ENCODE results near the gene PCDHGA2.
"Not testable (repeated sequence)": the region's sequence is repeated elsewhere in the genome, so short reads cannot be mapped to it uniquely, and the experiment has no call there.

PCDHGA2 gene

DNA sequence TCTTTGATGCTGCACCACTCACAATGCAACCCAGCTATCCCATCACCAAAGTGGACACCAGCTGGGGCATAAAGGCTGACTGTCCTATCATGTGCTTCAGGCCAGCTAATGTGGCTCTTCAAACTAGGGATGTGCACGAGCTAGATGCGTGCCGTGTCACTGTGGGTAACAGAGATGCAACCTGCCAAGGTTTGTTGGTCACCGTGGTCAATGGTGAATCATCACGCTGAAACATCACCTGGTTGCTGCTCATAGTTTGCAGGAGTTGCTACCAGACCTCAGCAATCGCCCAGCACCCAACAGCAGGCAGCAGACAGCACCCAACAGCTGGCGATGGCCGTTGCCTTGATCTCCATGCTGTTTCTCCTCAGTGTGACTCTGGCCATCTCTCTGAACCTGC lies 10.3 kb upstream of the PCDHGA2 start:
- Histone ChIP-seq H3K27me3 (ENCODE audit: control insufficient read depth, insufficient read depth, low read length) (no peaks in the 10 kb centered on the region), H3K36me3 (ENCODE audit: control insufficient read depth, insufficient read depth, low read length) (no peaks in the 10 kb centered on the region), H3K9me3 (ENCODE audit: control insufficient read depth, insufficient read depth, low read length) (peaks cover 10% of the 10 kb centered on the region), H3K9ac (ENCODE audit: low read depth, low read length) (no peak overlapping the region), H3K4me3 (ENCODE audit: low read depth, low read length) (no peak overlapping the region), H3K4me1 (ENCODE audit: control insufficient read depth, insufficient read depth, low read length) (no peaks in the 10 kb centered on the region)

DNA sequence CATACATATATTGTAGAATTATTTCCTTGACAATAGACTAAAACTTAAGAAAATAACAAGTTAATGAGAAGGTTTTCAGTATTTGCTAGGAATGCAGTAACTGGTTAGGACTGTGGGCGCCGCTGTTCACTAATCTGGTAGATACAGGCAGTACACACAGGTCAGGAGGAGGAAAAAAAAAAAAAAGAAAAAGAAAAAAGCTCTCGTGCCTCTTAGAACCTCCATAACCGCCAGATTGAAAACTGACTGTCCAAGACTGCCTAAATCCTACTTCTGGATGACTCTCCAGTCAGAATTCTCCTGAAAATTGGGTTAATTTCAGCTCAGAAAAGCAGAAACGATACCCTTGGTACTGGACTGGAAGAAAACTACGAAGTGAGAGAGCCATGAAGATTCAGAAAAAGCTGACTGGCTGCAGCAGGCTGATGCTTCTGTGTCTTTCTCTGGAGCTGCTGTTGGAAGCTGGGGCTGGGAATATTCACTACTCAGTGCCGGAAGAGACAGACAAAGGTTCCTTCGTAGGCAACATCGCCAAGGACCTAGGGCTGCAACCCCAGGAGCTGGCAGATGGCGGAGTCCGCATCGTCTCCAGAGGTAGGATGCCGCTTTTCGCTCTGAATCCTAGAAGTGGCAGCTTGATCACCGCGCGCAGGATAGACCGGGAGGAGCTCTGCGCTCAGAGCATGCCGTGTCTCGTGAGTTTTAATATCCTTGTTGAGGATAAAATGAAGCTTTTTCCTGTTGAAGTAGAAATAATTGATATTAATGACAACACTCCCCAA lies 8.1 kb upstream of the PCDHGA2 start, which contains the start of gene PCDHGA1:
Gene PCDHGA1, plus strand, starts transcription at position 216 of the 782 bp plus-strand sequence.
- H3K9ac ChIP-seq (ENCODE audit: low read depth, low read length) = no peak within 1 kb of the TSS
- H3K4me1 ChIP-seq (ENCODE audit: control insufficient read depth, insufficient read depth, low read length) = no peaks in the 10 kb centered on the region
- no peak within 1 kb of the TSS for H3K4me3 ChIP-seq (ENCODE audit: low read depth, low read length)
- peaks cover 10% of the 10 kb centered on the region for H3K9me3 ChIP-seq (ENCODE audit: control insufficient read depth, insufficient read depth, low read length)
- no peaks in the 10 kb centered on the region for H3K36me3 ChIP-seq (ENCODE audit: control insufficient read depth, insufficient read depth, low read length)
- H3K27me3 ChIP-seq (ENCODE audit: control insufficient read depth, insufficient read depth, low read length) = no peaks in the 10 kb centered on the region

DNA sequence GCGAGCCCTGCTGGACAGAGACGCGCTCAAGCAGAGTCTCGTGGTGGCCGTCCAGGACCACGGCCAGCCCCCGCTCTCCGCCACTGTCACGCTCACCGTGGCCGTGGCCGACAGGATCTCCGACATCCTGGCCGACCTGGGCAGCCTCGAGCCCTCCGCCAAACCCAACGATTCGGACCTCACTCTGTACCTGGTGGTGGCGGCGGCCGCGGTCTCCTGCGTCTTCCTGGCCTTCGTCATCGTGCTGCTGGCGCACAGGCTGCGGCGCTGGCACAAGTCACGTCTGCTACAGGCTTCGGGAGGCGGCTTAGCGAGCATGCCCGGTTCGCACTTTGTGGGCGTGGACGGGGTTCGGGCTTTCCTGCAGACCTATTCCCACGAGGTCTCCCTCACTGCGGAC lies 6.0 kb upstream of the PCDHGA2 start:
- H3K36me3 ChIP-seq (ENCODE audit: control insufficient read depth, insufficient read depth, low read length); H3K9me3 ChIP-seq (ENCODE audit: control insufficient read depth, insufficient read depth, low read length): not testable (repeated sequence)

DNA sequence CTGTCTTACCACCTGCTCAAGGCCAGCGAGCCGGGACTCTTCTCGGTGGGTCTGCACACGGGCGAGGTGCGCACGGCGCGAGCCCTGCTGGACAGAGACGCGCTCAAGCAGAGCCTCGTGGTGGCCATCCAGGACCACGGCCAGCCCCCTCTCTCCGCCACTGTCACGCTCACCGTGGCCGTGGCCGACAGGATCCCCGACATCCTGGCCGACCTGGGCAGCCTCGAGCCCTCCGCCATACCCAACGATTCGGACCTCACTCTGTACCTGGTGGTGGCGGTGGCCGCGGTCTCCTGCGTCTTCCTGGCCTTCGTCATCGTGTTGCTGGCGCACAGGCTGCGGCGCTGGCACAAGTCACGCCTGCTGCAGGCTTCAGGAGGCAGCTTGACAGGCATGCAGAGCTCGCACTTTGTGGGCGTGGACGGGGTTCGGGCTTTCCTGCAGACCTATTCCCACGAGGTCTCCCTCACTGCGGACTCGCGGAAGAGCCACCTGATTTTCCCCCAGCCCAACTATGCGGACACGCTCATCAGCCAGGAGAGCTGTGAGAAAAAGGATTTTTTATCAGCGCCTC lies 2.3 kb downstream of the PCDHGA2 start:
- not testable (repeated sequence) for H3K9ac ChIP-seq (ENCODE audit: low read depth, low read length); H3K4me1 ChIP-seq (ENCODE audit: control insufficient read depth, insufficient read depth, low read length); H3K27me3 ChIP-seq (ENCODE audit: control insufficient read depth, insufficient read depth, low read length); H3K4me3 ChIP-seq (ENCODE audit: low read depth, low read length); H3K36me3 ChIP-seq (ENCODE audit: control insufficient read depth, insufficient read depth, low read length)
- peaks cover 13% of the 10 kb centered on the region for H3K9me3 ChIP-seq (ENCODE audit: control insufficient read depth, insufficient read depth, low read length)

More for the DNA sequence above, 6.0 kb upstream of the PCDHGA2 start:
- H3K4me1 ChIP-seq (ENCODE audit: control insufficient read depth, insufficient read depth, low read length); H3K4me3 ChIP-seq (ENCODE audit: low read depth, low read length); H3K9ac ChIP-seq (ENCODE audit: low read depth, low read length); H3K27me3 ChIP-seq (ENCODE audit: control insufficient read depth, insufficient read depth, low read length): not testable (repeated sequence)

DNA sequence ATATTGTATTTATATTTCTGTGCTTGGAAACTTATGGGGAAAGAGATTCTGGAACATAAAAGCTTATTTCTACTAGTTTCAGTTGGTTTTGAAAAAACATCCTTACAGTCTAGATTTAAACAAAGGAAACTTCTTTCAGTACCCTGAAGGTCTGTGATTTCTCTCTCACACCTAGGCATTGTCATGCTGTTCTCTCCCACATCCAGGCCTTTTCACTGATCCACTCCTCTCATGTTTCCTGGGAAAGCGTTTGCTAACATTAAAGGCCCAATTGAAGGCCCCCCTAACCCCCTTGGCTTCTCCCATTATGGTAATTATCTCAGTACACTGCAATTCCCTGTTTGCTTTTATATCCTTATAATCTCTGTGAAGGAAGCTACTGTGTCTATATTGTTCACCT lies 4.2 kb downstream of the PCDHGA2 start:
- H3K9me3 ChIP-seq (ENCODE audit: control insufficient read depth, insufficient read depth, low read length) = peaks cover 13% of the 10 kb centered on the region
- no peaks in the 10 kb centered on the region for H3K4me1 ChIP-seq (ENCODE audit: control insufficient read depth, insufficient read depth, low read length)
- H3K27me3 ChIP-seq (ENCODE audit: control insufficient read depth, insufficient read depth, low read length) = no peaks in the 10 kb centered on the region
- no peak overlapping the region for H3K4me3 ChIP-seq (ENCODE audit: low read depth, low read length)
- H3K36me3 ChIP-seq (ENCODE audit: control insufficient read depth, insufficient read depth, low read length) = no peaks in the 10 kb centered on the region
- no peak overlapping the region for H3K9ac ChIP-seq (ENCODE audit: low read depth, low read length)

DNA sequence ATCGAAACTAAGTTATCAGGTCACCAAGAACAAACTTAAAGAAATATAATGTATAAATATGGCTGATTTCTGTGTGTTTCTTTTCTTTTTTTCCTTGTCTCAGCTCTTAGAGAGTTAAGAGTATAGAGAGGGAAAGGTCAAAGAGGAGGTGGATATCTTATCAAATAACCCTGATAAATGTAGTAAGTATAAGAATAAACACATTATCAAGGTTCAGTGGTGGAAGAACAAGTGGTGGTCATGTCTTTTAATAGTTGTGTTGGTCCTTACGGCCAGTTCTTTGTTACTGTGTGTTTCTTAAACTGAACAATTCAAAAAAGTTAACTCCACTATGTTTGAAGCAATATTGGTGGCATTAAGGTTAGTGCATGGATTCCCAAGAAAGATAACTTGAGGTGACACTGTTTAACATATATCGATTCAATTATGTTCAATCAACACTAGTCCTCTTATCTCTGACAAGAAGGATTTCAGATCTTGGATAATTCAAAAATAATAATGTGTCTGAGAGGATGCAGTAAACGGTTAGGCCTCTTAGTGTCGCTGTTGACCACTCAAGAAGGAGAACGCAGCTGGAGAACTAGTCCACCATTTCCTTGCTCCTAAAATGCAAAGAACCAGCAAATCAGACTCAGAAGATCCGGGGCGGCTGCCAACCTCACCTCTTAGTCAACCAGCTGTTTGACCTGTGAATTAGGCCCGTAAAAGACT lies 4.8 kb downstream of the PCDHGA2 start, which contains the start of gene PCDHGA3:
Gene PCDHGA3, plus strand, starts transcription at position 588 of the 711 bp plus-strand sequence. CDS start 205 bp downstream, outside the sequence.
- H3K36me3 ChIP-seq (ENCODE audit: control insufficient read depth, insufficient read depth, low read length) = no peaks in the 10 kb centered on the region
- no peaks in the 10 kb centered on the region for H3K27me3 ChIP-seq (ENCODE audit: control insufficient read depth, insufficient read depth, low read length)
- H3K9ac ChIP-seq (ENCODE audit: low read depth, low read length) = no peak within 1 kb of the TSS
- peaks cover 13% of the 10 kb centered on the region for H3K9me3 ChIP-seq (ENCODE audit: control insufficient read depth, insufficient read depth, low read length)
- H3K4me3 ChIP-seq (ENCODE audit: low read depth, low read length) = no peak within 1 kb of the TSS
- H3K4me1 ChIP-seq (ENCODE audit: control insufficient read depth, insufficient read depth, low read length) = no peaks in the 10 kb centered on the region

DNA sequence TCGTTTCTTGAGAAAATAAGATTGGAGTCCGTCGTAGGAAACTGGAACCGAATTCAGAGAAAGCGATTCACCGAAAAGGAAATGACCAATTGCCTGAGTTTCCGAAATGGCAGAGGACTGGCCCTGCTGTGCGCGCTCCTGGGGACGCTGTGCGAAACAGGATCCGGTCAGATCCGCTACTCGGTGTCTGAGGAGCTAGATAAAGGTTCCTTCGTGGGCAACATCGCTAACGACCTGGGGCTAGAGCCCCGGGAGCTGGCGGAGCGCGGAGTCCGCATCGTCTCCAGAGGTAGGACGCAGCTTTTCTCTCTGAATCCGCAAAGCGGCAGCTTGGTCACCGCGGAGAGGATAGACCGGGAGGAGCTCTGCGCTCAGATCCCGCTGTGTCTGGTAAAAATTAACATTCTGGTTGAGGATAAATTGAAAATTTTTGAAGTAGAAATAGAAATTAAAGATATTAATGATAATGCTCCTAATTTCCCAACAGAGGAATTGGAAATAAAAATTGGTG lies 5.4 kb downstream of the PCDHGA2 start:
- Histone ChIP-seq H3K27me3 (ENCODE audit: control insufficient read depth, insufficient read depth, low read length) (no peaks in the 10 kb centered on the region), H3K36me3 (ENCODE audit: control insufficient read depth, insufficient read depth, low read length) (no peaks in the 10 kb centered on the region), H3K4me1 (ENCODE audit: control insufficient read depth, insufficient read depth, low read length) (no peaks in the 10 kb centered on the region), H3K9ac (ENCODE audit: low read depth, low read length) (no peak overlapping the region), H3K4me3 (ENCODE audit: low read depth, low read length) (no peak overlapping the region), H3K9me3 (ENCODE audit: control insufficient read depth, insufficient read depth, low read length) (peaks cover 13% of the 10 kb centered on the region)

DNA sequence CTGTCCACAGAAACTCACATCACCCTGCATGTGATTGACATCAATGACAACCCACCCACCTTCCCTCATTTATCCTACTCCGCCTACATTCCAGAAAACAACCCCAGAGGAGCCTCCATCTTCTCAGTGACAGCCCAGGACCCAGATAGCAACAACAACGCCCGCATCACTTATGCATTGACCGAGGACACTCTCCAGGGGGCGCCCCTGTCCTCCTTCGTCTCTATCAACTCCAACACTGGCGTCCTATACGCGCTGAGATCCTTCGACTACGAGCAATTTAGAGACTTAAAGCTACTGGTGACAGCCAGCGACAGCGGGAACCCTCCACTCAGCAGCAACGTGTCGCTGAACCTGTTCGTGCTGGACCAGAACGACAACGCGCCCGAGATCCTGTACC lies 6.8 kb downstream of the PCDHGA2 start:
- Histone ChIP-seq H3K4me3 (ENCODE audit: low read depth, low read length) (no peak overlapping the region), H3K27me3 (ENCODE audit: control insufficient read depth, insufficient read depth, low read length) (no peaks in the 10 kb centered on the region), H3K9ac (ENCODE audit: low read depth, low read length) (no peak overlapping the region), H3K4me1 (ENCODE audit: control insufficient read depth, insufficient read depth, low read length) (no peaks in the 10 kb centered on the region), H3K36me3 (ENCODE audit: control insufficient read depth, insufficient read depth, low read length) (no peaks in the 10 kb centered on the region), H3K9me3 (ENCODE audit: control insufficient read depth, insufficient read depth, low read length) (peaks cover 8% of the 10 kb centered on the region)

DNA sequence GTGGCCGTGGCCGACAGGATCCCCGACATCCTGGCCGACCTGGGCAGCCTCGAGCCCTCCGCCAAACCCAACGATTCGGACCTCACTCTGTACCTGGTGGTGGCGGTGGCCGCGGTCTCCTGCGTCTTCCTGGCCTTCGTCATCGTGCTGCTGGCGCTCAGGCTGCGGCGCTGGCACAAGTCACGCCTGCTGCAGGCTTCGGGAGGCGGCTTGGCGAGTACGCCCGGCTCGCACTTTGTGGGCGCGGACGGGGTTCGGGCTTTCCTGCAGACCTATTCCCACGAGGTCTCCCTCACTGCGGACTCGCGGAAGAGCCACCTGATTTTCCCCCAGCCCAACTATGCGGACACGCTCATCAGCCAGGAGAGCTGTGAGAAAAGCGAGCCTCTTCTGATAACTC lies 7.5 kb downstream of the PCDHGA2 start:
- H3K9me3 ChIP-seq (ENCODE audit: control insufficient read depth, insufficient read depth, low read length); H3K27me3 ChIP-seq (ENCODE audit: control insufficient read depth, insufficient read depth, low read length); H3K4me1 ChIP-seq (ENCODE audit: control insufficient read depth, insufficient read depth, low read length); H3K9ac ChIP-seq (ENCODE audit: low read depth, low read length); H3K4me3 ChIP-seq (ENCODE audit: low read depth, low read length); H3K36me3 ChIP-seq (ENCODE audit: control insufficient read depth, insufficient read depth, low read length): not testable (repeated sequence)

DNA sequence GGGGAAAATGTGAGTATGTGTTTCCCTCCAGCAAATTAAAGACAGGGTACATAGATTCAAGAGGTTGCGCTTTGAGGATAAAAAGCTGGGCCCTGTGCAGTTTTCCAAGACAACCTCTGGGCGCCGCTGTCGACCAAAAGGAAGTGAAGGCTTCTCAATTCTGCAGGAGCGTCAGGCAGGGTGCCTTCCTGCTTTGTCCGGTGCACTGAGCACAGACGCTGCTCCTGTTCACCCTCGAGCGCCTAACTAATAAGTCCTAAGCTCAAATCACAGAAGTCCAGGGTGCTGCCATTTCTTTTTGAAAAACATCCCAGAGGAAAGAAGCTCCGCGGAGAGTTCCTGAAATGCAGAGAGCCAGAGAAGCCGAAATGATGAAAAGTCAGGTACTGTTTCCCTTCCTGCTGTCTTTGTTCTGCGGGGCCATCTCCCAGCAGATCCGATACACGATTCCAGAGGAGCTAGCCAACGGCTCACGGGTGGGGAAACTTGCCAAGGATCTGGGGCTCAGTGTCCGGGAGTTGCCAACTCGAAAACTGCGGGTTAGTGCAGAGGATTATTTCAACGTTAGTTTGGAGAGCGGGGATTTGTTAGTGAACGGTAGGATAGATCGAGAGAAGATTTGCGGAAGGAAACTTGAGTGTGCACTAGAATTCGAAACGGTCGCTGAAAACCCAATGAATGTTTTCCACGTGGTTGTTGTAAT lies 11.5 kb downstream of the PCDHGA2 start, which contains the start of gene PCDHGB1:
Gene PCDHGB1, plus strand, starts transcription at position 183 of the 703 bp plus-strand sequence. Its CDS starts 162 bp downstream, at position 345.
- peak within 1 kb of the TSS; percentile 37 for H3K9ac ChIP-seq (ENCODE audit: low read depth, low read length)

DNA sequence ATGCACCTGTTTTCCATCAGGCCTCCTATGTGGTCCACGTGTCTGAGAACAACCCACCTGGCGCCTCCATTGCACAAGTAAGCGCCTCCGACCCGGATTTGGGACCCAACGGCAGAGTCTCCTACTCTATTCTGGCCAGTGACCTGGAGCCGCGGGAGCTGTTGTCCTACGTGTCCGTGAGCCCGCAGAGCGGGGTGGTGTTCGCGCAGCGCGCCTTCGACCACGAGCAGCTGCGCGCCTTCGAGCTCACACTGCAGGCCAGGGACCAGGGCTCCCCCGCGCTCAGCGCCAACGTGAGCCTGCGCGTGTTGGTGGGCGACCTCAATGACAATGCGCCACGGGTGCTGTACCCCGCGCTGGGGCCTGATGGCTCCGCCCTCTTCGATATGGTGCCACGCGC lies 13.0 kb downstream of the PCDHGA2 start:
- Histone ChIP-seq H3K36me3 (ENCODE audit: control insufficient read depth, insufficient read depth, low read length) (no peaks in the 10 kb centered on the region), H3K9ac (ENCODE audit: low read depth, low read length) (no peak overlapping the region), H3K4me1 (ENCODE audit: control insufficient read depth, insufficient read depth, low read length) (no peaks in the 10 kb centered on the region), H3K4me3 (ENCODE audit: low read depth, low read length) (no peak overlapping the region), H3K9me3 (ENCODE audit: control insufficient read depth, insufficient read depth, low read length) (peaks cover 3% of the 10 kb centered on the region), H3K27me3 (ENCODE audit: control insufficient read depth, insufficient read depth, low read length) (no peaks in the 10 kb centered on the region)

More for the DNA sequence above, 11.5 kb downstream of the PCDHGA2 start, which contains the start of gene PCDHGB1:
- peak within 1 kb of the TSS; percentile 41 for H3K4me3 ChIP-seq (ENCODE audit: low read depth, low read length)
- H3K4me1 ChIP-seq (ENCODE audit: control insufficient read depth, insufficient read depth, low read length) = no peaks in the 10 kb centered on the region
- no peaks in the 10 kb centered on the region for H3K36me3 ChIP-seq (ENCODE audit: control insufficient read depth, insufficient read depth, low read length)
- no peaks in the 10 kb centered on the region for H3K27me3 ChIP-seq (ENCODE audit: control insufficient read depth, insufficient read depth, low read length)
- H3K9me3 ChIP-seq (ENCODE audit: control insufficient read depth, insufficient read depth, low read length) = peaks cover under 1% of the 10 kb centered on the region

Measured in iPS-15b (cell line).